GM13977 (cell line): Measurements from ENCODE around the gene DCUN1D1.

Source experiments
- DNase-seq: peaks from one replicate; pipeline ENCODE4 v3.0.0; 2012; ENCODE audit warnings: low spot score
- CTCF ChIP-seq: IDR thresholded peaks from 2 replicates; pipeline ENCODE4 v1.5.1; 2012; ENCODE audit warnings: mild to moderate bottlenecking, control low read depth; ENCODE audit not compliant: insufficient read depth; ENCODE audit errors: extremely low read depth, missing control alignments
- in situ Hi-C: fragments of 300-500 bp; cut with MboI; formaldehyde crosslinking; loops from one replicate; pipeline ENCODE4 v1.12.0; 2022; ENCODE audit warnings: low sequenced_read_pairs, low pct_unique_long_range_greater_than_20kb, mixed read lengths, inconsistent platforms; ENCODE audit not compliant: unreplicated experiment

Gene DCUN1D1

GRCh38 chr3:182892226-182892625 is 88.1 kb downstream of the DCUN1D1 start:
- TF ChIP-seq CTCF: no peak
- in situ Hi-C loops: no loop called here
- no peak for DNase-seq

DNA sequence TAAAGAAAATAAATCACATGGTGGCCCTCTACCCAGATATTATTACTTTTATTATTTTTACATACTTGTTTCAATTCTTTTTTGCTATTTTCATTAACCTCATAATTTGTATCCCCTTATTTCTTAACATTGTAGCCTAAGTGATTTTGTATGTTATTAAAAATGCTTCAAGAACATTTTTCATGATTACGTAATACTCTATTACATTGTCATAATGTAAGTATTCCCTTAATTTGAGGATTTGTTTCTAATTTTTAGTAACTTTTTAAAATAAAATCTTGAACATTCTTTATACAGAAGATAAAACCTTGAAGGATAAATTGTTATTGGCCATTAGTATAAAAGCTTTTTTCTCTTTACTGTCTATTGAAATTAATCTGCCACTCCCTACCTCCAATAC is 89.0 kb downstream of the DCUN1D1 start:
- no peak for TF ChIP-seq CTCF
- no peak for DNase-seq
- in situ Hi-C loops: no loop called here

- no peak for DNase-seq
- in situ Hi-C loops: no loop called here
These were observed 90.2 kb downstream of the DCUN1D1 start for GRCh38 chr3:182889948-182890629.

More at GRCh38 chr3:182889948-182890629, 90.2 kb downstream of the DCUN1D1 start:
- TF ChIP-seq CTCF: no peak
